Type B pancreatic cell (in vitro differentiated cells): Measurements from ENCODE around the gene NUP133. TPM values are rescaled to one million over a fixed set of nuclear protein-coding genes. Genes with fewer than 3 reads are reported as not detected.
A peak's percentile ranks its signal among the peaks of the same experiment; 100 is the strongest.
"Not testable (repeated sequence)": the region's sequence is repeated elsewhere in the genome, so short reads cannot be mapped to it uniquely, and the experiment has no call there.

Source experiments
- DNase-seq: peaks from one replicate; pipeline ENCODE4 v3.0.0; 2021; ENCODE audit warnings: mixed read lengths; ENCODE audit not compliant: unreplicated experiment; ENCODE audit errors: extremely low spot score
- H3K27ac Mint-ChIP-seq: 2 replicates; pipeline ENCODE4 v1.8.0; 2021; ENCODE audit warnings: mild to moderate bottlenecking, mixed read lengths
- H3K27me3 Mint-ChIP-seq: 2 replicates; pipeline ENCODE4 v1.8.0; 2021; ENCODE audit warnings: mixed read lengths
- H3K36me3 Mint-ChIP-seq: 2 replicates; pipeline ENCODE4 v1.8.0; 2021; ENCODE audit warnings: mixed read lengths
- H3K4me1 Mint-ChIP-seq: one replicate; pipeline ENCODE4 v1.8.0; 2021; ENCODE audit warnings: mixed read lengths; ENCODE audit not compliant: unreplicated experiment
- H3K4me3 Mint-ChIP-seq: 2 replicates; pipeline ENCODE4 v1.8.0; 2021; ENCODE audit warnings: mild to moderate bottlenecking, mixed read lengths
- H3K9me3 Mint-ChIP-seq: 2 replicates; pipeline ENCODE4 v1.8.0; 2021; ENCODE audit warnings: mixed read lengths
- CTCF ChIP-seq: fragments of 200-600 bp; sonication (generic); conservative IDR thresholded peaks from 2 replicates; pipeline ENCODE4 v1.5.0; 2021; ENCODE audit warnings: antibody characterized with exemption, mild to moderate bottlenecking
- total RNA-seq: library from RNA; stranded (reverse); gene quantifications from 2 replicates; pipeline ENCODE4 v1.2.1, GENCODE V29; 2021; ENCODE audit warnings: low replicate concordance

The NUP133 gene
- total RNA-seq, 1 donor from 2014 or later: 53.9 TPM

GRCh38 chr1:229408458-229409037 lies 99.6 kb downstream of the NUP133 start:
- Mint-ChIP-seq H3K27ac (peak overlapping the region; percentile 61), H3K4me3 (no peak overlapping the region), H3K36me3 (no peaks in the 10 kb centered on the region), H3K9me3 (no peaks in the 10 kb centered on the region), H3K4me1 (peaks cover 23% of the 10 kb centered on the region), H3K27me3 (peaks cover 44% of the 10 kb centered on the region)
- no peak for DNase-seq
- no peak for TF ChIP-seq CTCF

GRCh38 chr1:229407206-229408026 lies 100.7 kb downstream of the NUP133 start:
- H3K9me3 Mint-ChIP-seq: no peaks in the 10 kb centered on the region
- H3K4me1 Mint-ChIP-seq: peaks cover 23% of the 10 kb centered on the region
- H3K27me3 Mint-ChIP-seq: peaks cover 53% of the 10 kb centered on the region
- DNase-seq: no peak
- no peak overlapping the region for H3K27ac Mint-ChIP-seq
- peak overlapping the region; percentile 83 for H3K4me3 Mint-ChIP-seq
- TF ChIP-seq CTCF: no peak
- no peaks in the 10 kb centered on the region for H3K36me3 Mint-ChIP-seq

- Mint-ChIP-seq H3K27ac (no peak overlapping the region), H3K27me3 (peaks cover 57% of the 10 kb centered on the region)
Measured at GRCh38 chr1:229406798-229407197, 101.3 kb downstream of the NUP133 start.

GRCh38 chr1:229403573-229403972 lies 104.6 kb downstream of the NUP133 start:
- peaks cover 54% of the 10 kb centered on the region for H3K27me3 Mint-ChIP-seq
- DNase-seq: no peak
- H3K4me3 Mint-ChIP-seq: no peak overlapping the region
- TF ChIP-seq CTCF: peak; percentile 38
- no peaks in the 10 kb centered on the region for H3K36me3 Mint-ChIP-seq
- H3K27ac Mint-ChIP-seq: no peak overlapping the region
- H3K4me1 Mint-ChIP-seq: peaks cover 7% of the 10 kb centered on the region
- H3K9me3 Mint-ChIP-seq: no peaks in the 10 kb centered on the region

More at GRCh38 chr1:229406798-229407197, 101.3 kb downstream of the NUP133 start:
- no peaks in the 10 kb centered on the region for H3K36me3 Mint-ChIP-seq
- no peaks in the 10 kb centered on the region for H3K9me3 Mint-ChIP-seq
- no peak for TF ChIP-seq CTCF
- DNase-seq: no peak
- peak overlapping the region; percentile 83 for H3K4me3 Mint-ChIP-seq
- H3K4me1 Mint-ChIP-seq: peaks cover 23% of the 10 kb centered on the region

- no peak for DNase-seq
- H3K36me3 Mint-ChIP-seq: no peaks in the 10 kb centered on the region
- peaks cover 7% of the 10 kb centered on the region for H3K4me1 Mint-ChIP-seq
- no peaks in the 10 kb centered on the region for H3K9me3 Mint-ChIP-seq
- H3K27me3 Mint-ChIP-seq: peaks cover 53% of the 10 kb centered on the region
- no peak overlapping the region for H3K4me3 Mint-ChIP-seq
- no peak for TF ChIP-seq CTCF
- H3K27ac Mint-ChIP-seq: no peak overlapping the region
Measured at GRCh38 chr1:229402993-229403392, 105.1 kb downstream of the NUP133 start.

- not testable (repeated sequence) for H3K9me3 Mint-ChIP-seq, DNase-seq, H3K4me1 Mint-ChIP-seq, H3K4me3 Mint-ChIP-seq, H3K36me3 Mint-ChIP-seq, H3K27ac Mint-ChIP-seq
- peaks cover 57% of the 10 kb centered on the region for H3K27me3 Mint-ChIP-seq
Measured at GRCh38 chr1:229402329-229402728, 105.8 kb downstream of the NUP133 start.
